Activated CD4-positive, alpha-beta T cell treated with anti-CD3 and anti-CD28 coated beads for 24 hours (primary cell): ENCODE data around the gene LBX2.

Source experiments
- DNase-seq, 2 donors: peaks; one replicate each; pipeline ENCODE4 v3.0.0-alpha.2; 2020; ENCODE audit warnings: low read depth in 2 of 2

Gene LBX2

DNA sequence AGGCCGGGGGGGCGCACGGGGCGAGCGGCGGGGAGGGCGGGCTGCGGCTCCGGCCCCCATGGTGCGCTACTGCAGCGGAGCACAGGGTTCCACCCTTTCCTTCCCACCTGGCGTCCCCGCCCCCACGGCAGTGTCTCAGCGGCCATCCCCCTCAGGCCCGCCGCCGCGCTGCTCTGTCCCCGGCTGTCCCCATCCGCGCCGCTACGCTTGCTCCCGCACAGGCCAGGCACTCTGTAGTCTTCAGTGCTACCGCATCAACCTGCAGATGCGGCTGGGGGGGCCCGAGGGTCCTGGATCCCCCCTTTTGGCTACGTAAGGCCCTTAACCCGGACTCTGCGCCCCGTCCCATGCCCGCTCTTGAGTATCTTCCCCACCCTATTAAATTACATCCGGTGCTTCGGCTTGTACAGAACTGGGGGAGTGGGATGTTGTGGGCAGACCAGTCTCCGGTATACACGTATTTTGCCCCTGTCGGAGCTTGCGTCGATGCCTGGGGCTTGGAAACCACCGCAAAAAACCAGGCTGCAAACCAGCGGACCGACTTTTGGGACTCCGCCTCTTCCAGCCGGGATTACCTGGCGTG is 41.8 kb downstream of the LBX2 start:
- DNase-seq, result peak; percentile 68 to 75

DNA sequence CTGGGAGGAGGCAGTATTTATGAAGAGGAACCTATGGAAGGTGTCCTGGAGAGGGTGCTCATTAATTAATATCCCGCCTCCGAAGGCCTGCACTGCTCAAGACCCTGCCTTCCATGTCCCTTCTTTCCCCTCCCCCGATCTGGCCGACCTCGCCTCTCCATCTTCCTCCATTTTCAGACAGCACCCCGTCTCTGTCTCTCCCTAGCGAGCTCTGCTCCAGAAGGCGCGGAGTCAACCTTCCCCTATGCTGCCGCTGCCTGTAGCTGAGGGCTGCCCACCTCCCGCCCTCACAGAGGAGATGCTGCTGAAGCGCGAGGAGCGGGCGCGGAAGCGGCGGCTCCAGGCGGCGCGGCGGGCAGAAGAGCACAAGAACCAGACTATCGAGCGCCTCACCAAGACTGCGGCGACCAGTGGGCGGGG is 42.3 kb downstream of the LBX2 start:
- DNase-seq, result no peak

GRCh38 chr2:74454654-74455511 is 44.5 kb downstream of the LBX2 start, which contains the start of gene INO80B:
INO80B (plus strand) TSS chr2:74455087; CDS start chr2:74455117, 30 bp downstream.
- peak; percentile 94 to 95 for DNase-seq

- DNase-seq, result no peak
Observed at GRCh38 chr2:74450570-74451190, 48.7 kb downstream of the LBX2 start.

- no peak for DNase-seq
Observed at GRCh38 chr2:74448771-74449170, 50.6 kb downstream of the LBX2 start.
